RWPE2 (cell line): ENCODE measurements around the gene SFTPA1.
"Not testable (repeated sequence)": the region's sequence is repeated elsewhere in the genome, so short reads cannot be mapped to it uniquely, and the experiment has no call there.

Experiments used
- ATAC-seq: fragments of 200-7000 bp; cut with Tn5 transposase; 3 replicates; pipeline ENCODE4 v1.9.1; 2021; ENCODE audit warnings: low read depth
- DNase-seq: peaks from one replicate; pipeline ENCODE4 v3.0.0-alpha.2; 2020; ENCODE audit warnings: low spot score
- H3K27ac ChIP-seq: fragments of 450-650 bp; 2 replicates; pipeline ENCODE4 v1.5.1; 2017; ENCODE audit warnings: mild to moderate bottlenecking; ENCODE audit not compliant: poor library complexity, severe bottlenecking
- H3K27me3 ChIP-seq: fragments of 250-450 bp; sonication (Bioruptor Pico); 2 replicates; pipeline ENCODE4 v1.5.1; 2021; ENCODE audit warnings: mild to moderate bottlenecking, moderate library complexity; ENCODE audit not compliant: insufficient read depth, poor library complexity, severe bottlenecking
- H3K36me3 ChIP-seq: fragments of 250-450 bp; sonication (Bioruptor Pico); 2 replicates; pipeline ENCODE4 v1.5.1; 2020; ENCODE audit warnings: low read depth, mild to moderate bottlenecking, moderate library complexity
- H3K4me1 ChIP-seq: fragments of 250-450 bp; sonication (Bioruptor Pico); 2 replicates; pipeline ENCODE4 v1.5.1; 2021; ENCODE audit warnings: mild to moderate bottlenecking, moderate library complexity; ENCODE audit not compliant: insufficient read depth, poor library complexity, severe bottlenecking
- H3K4me3 ChIP-seq: fragments of 250-450 bp; sonication (Bioruptor Pico); 2 replicates; pipeline ENCODE4 v1.5.1; 2021; ENCODE audit warnings: mild to moderate bottlenecking, moderate library complexity; ENCODE audit not compliant: severe bottlenecking
- H3K9me3 ChIP-seq: fragments of 250-450 bp; sonication (Bioruptor Pico); 2 replicates; pipeline ENCODE4 v1.5.1; 2021; ENCODE audit warnings: mild to moderate bottlenecking, moderate library complexity; ENCODE audit not compliant: severe bottlenecking
- CTCF ChIP-seq: fragments of 450-650 bp; IDR thresholded peaks from one replicate; pipeline ENCODE4 v1.5.1; 2017; ENCODE audit warnings: mild to moderate bottlenecking, moderate library complexity; ENCODE audit not compliant: poor library complexity, severe bottlenecking

Gene SFTPA1

GRCh38 chr10:79595510-79595909 is 15.2 kb upstream of the SFTPA1 start:
- Histone ChIP-seq H3K9me3 (peaks cover 5% of the 10 kb centered on the region), H3K4me1 (no peaks in the 10 kb centered on the region), H3K27me3 (peaks cover 10% of the 10 kb centered on the region), H3K4me3 (no peak overlapping the region), H3K36me3 (no peaks in the 10 kb centered on the region), H3K27ac (no peak overlapping the region)
- DNase-seq = no peak
- no peak for ATAC-seq
- no peak for TF ChIP-seq CTCF

- peaks cover 10% of the 10 kb centered on the region for H3K27me3 ChIP-seq
- not testable (repeated sequence) for H3K9me3 ChIP-seq, H3K27ac ChIP-seq, DNase-seq, ATAC-seq, H3K36me3 ChIP-seq, H3K4me1 ChIP-seq, H3K4me3 ChIP-seq
Observed at GRCh38 chr10:79599644-79600043, 11.1 kb upstream of the SFTPA1 start.

GRCh38 chr10:79601939-79602338 is 8.8 kb upstream of the SFTPA1 start:
- H3K27me3 ChIP-seq = no peaks in the 10 kb centered on the region
- H3K9me3 ChIP-seq = peaks cover 5% of the 10 kb centered on the region
- H3K4me1 ChIP-seq = no peaks in the 10 kb centered on the region
- H3K4me3 ChIP-seq = no peak overlapping the region
- TF ChIP-seq CTCF = no peak
- DNase-seq = no peak
- H3K36me3 ChIP-seq = no peaks in the 10 kb centered on the region
- H3K27ac ChIP-seq = no peak overlapping the region
- no peak for ATAC-seq

GRCh38 chr10:79602953-79603352 is 7.8 kb upstream of the SFTPA1 start:
- ATAC-seq = no peak

GRCh38 chr10:79604294-79604693 is 6.4 kb upstream of the SFTPA1 start:
- no peak for TF ChIP-seq CTCF
- H3K36me3 ChIP-seq = no peaks in the 10 kb centered on the region
- H3K4me3 ChIP-seq = no peak overlapping the region
- DNase-seq = no peak
- no peaks in the 10 kb centered on the region for H3K4me1 ChIP-seq
- no peaks in the 10 kb centered on the region for H3K27me3 ChIP-seq
- no peaks in the 10 kb centered on the region for H3K9me3 ChIP-seq
- ATAC-seq = no peak
- no peak overlapping the region for H3K27ac ChIP-seq

More at GRCh38 chr10:79602953-79603352, 7.8 kb upstream of the SFTPA1 start:
- Histone ChIP-seq H3K4me1 (no peaks in the 10 kb centered on the region), H3K9me3 (peaks cover 5% of the 10 kb centered on the region), H3K27me3 (no peaks in the 10 kb centered on the region), H3K4me3 (no peak overlapping the region), H3K27ac (no peak overlapping the region), H3K36me3 (no peaks in the 10 kb centered on the region)
- no peak for TF ChIP-seq CTCF
- DNase-seq = no peak

GRCh38 chr10:79605308-79605707 is 5.4 kb upstream of the SFTPA1 start:
- DNase-seq = no peak
- H3K4me3 ChIP-seq = no peak overlapping the region
- no peaks in the 10 kb centered on the region for H3K4me1 ChIP-seq
- no peak overlapping the region for H3K27ac ChIP-seq
- H3K27me3 ChIP-seq = no peaks in the 10 kb centered on the region
- ATAC-seq = no peak
- H3K36me3 ChIP-seq = no peaks in the 10 kb centered on the region
- H3K9me3 ChIP-seq = no peaks in the 10 kb centered on the region
- no peak for TF ChIP-seq CTCF
